GM20000 (cell line): ENCODE results near the gene ALDOB.

Experiments
- DNase-seq: peaks from one replicate; pipeline ENCODE4 v3.0.0; 2012; ENCODE audit warnings: low spot score
- TF ChIP-seq, protein P1 (sequence below): IDR thresholded peaks from 2 replicates; pipeline ENCODE4 v1.5.1; 2012; ENCODE audit warnings: mild to moderate bottlenecking, control low read depth; ENCODE audit errors: extremely low read depth, missing control alignments

ALDOB gene

GRCh38 chr9:101477736-101478135 is 42.2 kb upstream of the ALDOB start:
- DNase-seq: no peak
- TF ChIP-seq, protein P1, sequence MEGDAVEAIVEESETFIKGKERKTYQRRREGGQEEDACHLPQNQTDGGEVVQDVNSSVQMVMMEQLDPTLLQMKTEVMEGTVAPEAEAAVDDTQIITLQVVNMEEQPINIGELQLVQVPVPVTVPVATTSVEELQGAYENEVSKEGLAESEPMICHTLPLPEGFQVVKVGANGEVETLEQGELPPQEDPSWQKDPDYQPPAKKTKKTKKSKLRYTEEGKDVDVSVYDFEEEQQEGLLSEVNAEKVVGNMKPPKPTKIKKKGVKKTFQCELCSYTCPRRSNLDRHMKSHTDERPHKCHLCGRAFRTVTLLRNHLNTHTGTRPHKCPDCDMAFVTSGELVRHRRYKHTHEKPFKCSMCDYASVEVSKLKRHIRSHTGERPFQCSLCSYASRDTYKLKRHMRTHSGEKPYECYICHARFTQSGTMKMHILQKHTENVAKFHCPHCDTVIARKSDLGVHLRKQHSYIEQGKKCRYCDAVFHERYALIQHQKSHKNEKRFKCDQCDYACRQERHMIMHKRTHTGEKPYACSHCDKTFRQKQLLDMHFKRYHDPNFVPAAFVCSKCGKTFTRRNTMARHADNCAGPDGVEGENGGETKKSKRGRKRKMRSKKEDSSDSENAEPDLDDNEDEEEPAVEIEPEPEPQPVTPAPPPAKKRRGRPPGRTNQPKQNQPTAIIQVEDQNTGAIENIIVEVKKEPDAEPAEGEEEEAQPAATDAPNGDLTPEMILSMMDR: no peak

DNA sequence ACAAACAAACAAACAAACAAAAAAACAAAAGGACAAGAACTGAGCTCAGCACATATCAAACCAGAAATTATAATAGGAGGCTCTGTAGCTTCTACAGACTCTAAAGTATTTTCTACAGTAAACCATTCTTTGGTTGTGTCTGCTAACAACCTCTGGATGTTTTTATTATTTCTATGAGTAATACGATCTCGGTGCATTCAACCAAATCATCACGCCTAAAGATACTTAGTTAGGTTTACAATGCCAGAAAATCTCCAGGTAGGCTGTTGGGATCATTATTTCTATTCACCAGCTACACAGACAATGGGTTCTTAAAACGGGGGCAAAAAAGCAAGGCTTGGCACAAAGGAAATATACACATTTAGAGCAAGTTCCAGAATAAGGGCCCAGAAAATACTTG is 41.6 kb upstream of the ALDOB start:
- TF ChIP-seq, protein P1: no peak

DNA sequence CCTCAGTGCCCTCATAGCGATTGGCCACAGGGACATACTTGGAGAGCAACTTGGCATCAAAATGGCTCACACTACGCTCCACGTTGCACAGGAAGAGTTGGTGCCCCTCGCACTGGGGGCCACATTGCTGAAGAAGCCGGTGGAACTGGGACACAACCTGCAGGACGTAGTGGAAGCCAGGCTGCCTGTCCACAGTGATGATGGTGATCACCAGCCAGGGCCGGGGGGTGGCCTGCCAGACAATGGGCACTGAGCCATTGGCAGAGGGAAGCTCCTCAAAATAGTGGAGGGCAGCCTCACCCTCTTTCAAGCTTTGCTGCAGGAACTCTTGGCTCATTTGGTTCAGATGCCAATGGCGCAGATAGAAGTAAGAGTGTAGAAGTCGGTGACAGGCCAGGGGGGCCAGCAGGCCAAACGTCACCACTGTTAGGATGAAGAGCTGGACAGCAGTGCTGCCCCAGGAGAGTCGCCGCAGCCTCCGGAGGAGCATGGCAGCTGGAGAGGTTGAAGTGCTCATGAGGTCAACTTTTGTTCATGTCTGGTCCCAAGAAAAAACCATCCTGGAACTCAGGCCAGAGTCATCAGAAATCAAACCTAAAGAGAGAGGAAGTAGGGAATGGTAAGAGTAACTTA is 41.1 kb upstream of the ALDOB start:
- TF ChIP-seq, protein P1: no peak
- no peak for DNase-seq

More for the DNA sequence above, 41.6 kb upstream of the ALDOB start:
- DNase-seq: no peak

- DNase-seq: no peak
- TF ChIP-seq, protein P1: no peak
Observed at GRCh38 chr9:101472891-101473290, 37.3 kb upstream of the ALDOB start.

- TF ChIP-seq, protein P1: no peak
Observed at GRCh38 chr9:101470929-101471328, 35.4 kb upstream of the ALDOB start.

DNA sequence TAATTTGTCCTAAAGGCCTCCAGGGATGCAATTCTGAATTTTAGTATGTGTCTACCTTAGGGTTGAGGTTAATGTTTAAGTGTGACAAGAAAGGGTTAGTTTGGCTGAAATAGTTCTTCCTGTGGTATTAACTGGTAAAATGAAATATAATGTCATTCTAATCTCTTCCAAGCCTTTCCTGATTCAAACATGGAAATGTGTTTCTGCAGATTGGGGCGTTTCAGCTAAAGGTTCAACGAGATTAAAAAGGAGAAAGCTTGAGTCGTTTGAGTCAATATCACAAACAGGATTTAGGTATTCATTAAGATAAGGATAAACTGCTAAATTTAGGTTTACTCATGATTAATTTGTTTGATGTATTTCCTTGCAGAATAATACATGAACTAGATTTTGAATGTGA is 34.4 kb upstream of the ALDOB start:
- no peak for DNase-seq
- TF ChIP-seq, protein P1: no peak

More at GRCh38 chr9:101470929-101471328, 35.4 kb upstream of the ALDOB start:
- no peak for DNase-seq

- no peak for DNase-seq
- TF ChIP-seq, protein P1: no peak
Observed at GRCh38 chr9:101469026-101469425, 33.5 kb upstream of the ALDOB start.
